ENCODE measurements around the gene GATD1.

Gene GATD1

DNA sequence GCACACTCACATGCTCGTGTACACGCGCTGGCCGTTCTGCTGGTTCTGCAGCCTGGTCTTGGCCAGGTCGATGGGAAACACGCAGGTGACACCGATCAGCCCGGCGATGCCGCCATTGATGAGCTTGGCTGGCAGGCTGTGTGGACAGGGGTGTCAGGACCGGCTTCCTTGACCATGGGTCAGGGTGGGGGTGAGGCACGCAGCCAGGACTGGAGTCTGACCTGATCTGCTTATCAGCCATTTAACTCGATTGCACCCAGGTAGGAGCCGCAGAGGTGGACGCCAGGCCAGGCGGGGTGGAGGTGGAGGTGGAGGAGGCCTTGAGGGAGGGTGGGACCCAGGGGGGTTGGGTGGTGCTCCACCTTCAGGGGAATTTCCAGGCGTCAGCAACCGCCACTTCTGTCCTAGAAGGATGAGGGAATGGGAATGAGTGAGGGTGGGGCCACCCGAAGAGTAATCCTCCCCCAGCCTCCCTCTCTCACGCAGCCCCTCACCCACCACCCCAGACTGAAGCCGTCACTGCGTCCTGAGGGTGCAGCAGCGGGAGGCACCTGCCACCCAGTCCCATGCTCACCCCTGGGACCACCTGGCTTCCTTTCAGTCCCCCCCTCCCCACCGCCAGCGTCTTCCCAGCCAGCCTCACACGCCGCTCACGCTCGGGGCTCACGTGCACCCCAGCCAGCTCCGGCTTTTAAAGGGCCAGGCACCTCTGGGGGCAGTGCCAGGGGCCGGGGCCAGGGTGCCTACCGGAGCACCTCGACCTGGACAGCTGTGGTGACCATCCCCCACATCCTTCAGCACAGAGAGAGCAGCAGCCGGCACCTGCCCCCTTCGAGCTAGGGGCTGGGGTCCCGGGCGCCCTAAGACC lies 17.7 kb upstream of the GATD1 start:
- DNase-seq, result peak in 1 of 2 experiments; percentile 71

DNA sequence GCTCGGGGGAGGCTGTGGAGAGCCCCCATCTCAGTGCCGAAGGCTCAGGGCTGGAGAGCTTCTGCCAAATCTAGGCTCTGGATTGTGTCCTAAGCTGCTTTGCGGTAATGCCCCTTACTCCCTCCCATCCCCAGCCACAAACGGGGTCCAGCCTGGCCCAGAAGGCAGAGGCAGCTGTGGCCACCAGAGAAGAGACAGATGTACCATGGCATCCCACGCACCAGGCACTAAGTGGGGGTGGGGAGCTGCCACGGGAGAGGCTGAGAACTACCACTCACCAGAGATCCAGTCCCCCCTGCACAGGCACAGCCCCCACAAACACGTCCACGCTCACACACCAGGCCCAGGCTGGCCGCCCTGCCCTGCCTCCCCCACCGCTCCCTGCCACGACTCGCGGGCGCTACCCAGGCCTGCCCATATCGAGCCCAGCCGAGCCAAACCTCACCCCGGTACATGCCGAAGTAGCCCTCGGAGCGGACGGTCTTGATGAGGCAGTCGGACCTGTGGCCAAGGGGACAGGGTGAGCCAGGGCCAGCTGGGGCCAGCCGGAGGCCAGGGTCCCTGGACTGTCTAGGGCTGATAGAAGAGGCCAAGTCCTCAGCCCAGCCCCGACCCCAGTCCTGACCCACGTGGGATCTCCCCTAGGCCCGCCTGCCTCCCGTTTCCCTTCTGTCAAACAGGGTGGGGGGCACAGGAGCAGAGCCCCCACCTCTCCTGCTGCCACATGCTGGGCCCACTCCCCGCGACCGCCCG lies 16.9 kb upstream of the GATD1 start:
- DNase-seq, result no peak

DNA sequence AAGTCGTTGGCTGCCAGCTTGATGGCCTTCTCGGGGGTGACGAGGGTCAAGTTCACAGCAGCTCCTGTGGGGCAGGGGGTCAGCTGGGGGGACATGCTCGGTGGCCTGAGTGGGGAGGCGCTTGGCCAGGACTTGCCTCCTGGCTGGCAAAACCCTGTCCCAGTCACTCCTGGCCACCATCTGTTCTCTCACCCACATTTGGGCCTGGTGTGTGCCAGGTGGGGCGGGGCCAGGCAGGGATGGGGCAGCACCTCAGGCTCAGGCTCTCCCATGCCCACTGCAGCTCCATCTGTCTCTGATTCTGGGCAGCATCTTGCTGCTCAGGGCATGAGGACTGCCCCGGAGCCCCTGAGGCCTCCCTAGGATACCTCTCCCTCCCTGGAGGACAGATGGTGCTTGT lies 16.3 kb upstream of the GATD1 start:
- DNase-seq, result no peak

DNA sequence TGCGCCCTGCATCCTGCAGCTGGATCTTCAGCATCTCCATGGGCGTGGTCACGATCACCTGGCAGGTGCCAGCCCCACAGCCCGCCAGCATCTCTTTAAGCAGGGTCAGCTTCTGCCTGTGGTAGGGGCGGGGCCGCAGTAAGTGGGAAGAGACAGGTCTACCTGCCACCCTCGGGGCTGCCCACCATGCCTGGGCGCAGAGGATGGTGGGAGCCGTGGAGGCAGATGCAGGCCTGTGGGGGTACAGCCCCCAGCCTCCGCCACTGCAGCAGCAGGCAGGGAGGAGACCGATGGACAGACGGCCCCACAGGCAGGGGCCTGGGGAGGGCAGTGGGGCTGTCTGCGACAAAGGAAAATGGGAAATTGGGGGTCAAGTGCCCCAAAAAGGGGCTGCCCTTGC lies 15.6 kb upstream of the GATD1 start:
- peak in 1 of 2 experiments; percentile 55 for DNase-seq

DNA sequence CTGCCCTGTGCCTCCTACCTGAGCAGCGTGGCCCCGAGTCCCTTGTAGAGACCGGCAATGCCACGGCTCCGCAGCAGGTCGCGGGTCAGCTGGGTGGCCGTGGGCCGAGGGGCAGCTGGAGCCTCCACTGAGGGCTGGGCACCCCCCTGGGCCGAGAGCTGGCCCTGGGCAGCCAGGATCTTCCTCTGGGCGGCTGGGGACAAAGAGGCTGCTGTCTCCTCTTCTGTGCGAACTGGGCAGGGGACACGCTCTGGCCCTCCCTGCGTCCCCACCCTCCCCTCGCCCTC lies 15.2 kb upstream of the GATD1 start:
- DNase-seq, result no peak

DNA sequence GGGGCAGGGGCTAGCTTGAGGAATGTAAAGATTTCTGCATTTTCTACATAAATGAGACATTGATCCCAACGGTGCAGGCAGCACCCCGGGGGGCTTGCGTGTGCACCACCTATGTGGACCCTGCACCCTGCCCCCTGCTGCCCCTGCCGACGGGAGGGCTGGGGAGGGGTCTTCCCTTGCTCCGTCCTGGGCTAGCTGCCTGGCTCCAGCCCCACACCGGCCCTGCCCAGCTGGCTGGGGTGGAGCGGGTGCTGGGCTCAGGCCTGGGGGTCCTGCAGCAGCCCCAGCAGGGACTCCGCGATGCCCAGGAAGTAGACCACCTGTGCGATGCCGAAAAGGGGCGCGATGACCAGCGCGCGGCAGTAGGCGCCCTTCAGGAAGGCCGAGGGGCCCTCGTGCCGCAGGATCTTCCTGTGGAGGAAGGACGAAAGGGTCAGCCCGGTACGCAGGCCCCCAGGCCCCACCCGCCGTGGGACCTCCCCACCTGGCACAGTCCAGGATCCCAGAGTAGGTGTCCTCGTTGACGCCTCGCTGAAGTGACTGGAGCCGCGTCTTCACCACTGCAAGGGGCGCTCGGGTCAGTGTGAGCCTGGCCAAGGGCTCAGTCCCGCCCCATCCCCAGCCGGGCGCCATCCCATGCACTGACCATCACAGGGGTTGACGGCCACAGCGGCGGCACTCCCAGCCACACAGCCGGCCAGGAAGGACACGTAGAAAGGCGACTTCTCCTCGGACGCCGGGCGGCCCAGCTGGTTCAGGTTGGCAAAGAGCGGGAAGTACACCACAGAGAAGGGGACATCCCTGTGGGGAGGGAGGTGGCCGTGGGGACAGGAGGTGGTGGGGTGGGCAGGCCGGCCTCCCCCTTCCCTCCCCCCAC lies 14.6 kb upstream of the GATD1 start:
- DNase-seq, result no peak

DNA sequence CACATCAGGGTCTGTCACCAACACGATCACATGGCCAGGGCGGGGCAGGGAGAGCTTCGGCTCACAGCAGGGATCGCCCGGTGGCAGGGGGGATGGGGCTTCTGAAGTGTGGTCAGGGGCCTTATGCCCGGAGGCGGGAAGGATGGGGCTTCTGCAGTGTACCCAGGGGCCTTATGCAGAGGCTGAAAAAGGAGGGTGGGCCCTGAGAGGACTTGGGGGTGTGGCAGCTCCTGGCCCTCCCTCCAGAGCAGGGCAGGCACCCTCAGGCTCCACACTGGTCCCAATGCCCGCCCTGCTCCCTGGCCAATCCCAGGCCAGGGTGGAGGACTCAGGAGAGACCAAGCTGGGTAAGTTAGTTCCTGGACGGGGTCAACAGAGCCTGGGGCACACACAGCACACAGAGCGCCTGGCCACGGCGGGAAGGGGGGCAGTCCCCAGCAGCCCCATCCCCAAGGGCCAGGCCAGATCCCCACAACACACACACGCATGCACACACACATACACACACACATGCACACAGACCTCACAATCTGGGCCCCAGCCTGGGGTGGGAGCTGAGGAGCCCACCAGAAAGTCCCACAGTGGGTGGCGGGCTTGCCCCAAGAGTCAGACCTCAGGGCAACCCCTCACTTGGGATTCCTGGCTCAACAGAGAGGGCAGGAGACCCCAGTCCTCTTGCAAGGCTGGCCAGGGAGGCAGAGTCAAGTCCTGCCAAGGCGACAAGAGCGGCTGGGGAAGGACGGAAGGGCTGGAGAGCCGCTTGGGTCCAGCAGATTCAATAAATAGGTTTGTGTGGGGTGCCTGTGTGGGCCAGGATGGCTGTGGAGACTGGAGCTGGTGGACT lies 13.7 kb upstream of the GATD1 start:
- DNase-seq, result peak in 1 of 2 experiments; percentile 44

DNA sequence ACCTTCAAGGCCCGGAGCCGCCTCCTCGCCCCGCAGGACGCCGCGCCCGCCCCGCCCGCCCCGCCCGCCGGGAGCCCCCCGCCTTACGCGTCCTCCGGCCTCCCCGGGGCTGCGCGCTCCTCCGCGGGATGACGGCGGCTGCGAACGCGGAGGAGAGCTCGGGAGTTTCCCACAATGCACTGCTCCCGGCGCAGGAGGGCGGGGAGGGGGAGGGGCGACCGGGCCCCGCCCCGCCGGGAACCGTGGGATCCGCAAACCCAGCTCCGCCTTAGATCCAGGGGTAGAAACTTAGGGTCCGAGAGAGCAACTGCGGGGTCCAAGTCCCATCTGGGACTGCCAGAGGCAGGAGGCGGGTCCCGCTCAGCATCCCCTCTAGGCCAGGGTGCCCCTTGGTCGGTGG lies 12.7 kb upstream of the GATD1 start, which contains the start of gene CEND1:
Gene CEND1, minus strand, starts transcription at position 148 of the 400 bp plus-strand sequence. CDS start 1,514 bp downstream, outside the sequence.
- DNase-seq, result peak in 1 of 2 experiments; percentile 74

DNA sequence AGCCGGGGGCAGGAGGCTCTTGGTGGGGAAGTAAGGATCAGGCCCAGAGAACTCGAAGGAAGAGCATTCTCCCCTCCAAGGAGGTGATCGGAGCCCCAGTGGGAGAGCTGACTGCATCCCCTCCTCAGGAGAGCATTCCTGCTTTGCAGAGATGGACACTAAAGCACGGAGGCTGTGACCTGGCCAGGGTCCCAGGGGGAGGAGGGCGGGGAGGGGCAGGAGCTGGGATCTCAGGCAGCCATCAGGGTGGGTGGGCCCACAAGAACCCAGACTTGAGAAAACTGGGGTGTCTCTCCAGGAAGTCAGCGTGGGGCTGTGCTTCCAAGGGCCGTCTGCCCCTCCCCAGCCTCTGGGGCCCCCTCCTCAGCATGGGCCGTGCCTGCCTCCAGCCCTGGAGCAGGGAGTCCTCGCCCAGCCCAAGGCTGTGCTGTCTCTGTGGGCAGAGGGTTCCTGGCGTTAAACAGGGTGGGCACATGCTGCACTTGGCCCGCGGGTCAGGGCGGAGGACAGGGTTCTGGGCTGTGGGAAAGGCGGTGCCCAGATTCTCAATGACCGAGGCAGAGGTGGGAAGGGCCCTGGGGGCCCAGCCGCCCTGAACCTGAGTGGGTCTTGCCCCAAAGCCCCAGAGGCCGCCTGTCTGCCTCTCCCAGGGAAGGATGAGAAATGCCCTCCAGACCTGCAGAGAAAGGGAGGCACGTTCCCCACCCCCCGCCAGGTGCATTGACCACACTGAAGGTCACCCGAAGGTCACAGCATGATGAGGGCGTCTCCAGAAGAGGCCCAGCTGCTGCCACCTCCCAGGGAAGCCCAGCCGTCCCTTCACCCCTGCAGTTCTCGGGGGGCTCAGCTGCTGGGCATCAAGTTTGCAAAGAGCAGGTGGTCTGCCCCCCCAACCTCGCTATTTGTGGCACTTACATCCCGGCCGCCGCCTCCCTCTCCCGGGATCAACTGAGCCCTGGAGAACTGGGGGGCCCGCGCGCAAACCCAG lies 12.0 kb upstream of the GATD1 start:
- DNase-seq, result no peak

DNA sequence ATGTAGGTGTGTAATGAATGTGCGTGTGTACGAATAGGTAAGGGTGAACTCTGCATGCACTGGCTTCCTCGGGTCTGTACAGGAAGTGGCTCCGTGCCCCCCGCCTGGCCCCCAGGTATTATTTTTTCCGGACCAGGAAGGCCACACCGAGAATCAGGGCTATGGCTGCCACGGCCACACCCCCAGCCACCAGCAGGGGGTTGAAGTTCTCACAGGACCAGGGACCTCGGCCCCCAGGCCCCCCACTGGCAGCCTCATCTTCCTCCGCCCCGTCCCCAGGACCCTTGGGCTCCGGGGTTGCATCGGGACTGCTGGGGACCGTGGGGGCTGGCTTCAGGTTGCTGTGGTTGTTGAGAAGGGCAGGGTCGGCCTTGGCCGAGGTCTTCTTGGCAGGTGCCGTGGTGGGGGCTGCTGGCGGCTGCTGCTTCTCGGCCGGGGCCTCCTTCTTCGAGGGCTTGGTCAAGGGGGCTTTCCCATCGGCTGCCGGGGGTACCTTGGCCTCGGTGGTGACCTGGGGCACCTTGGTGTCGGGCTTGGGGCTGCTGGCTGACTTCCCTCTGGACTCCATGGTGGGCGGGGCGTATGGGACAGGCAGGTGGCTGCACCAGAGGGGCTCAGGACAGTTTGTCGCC lies 10.8 kb upstream of the GATD1 start:
- no peak for DNase-seq

DNA sequence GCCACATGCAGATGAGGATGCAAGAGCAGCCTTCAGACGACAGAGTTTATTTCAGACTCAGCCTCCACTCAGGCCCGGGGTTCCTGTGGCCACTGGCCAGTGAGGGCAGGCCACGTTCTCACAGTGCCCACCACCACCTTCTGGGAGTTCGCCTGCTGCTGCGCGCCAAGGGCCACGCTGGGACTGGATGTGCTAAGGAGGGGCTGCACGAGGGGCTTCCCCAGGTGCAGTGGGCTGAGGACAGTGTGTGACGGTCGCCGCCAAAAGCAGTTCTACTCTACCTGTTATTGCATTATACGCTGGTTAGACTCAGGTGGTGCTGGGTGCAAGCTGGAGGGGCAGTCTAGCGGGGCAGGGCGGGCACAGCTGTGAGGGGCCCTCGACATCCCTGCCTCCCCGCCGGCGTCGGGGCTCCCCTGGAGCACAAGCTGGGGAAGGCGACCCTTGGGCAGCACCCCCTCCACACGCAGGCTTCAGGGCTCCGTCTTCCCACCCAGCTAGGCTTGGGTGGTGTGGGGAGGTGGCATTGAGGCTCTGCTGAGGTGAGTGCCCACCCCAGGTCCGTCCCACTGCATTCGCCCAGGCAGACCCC lies 9.9 kb upstream of the GATD1 start:
- DNase-seq, result no peak

DNA sequence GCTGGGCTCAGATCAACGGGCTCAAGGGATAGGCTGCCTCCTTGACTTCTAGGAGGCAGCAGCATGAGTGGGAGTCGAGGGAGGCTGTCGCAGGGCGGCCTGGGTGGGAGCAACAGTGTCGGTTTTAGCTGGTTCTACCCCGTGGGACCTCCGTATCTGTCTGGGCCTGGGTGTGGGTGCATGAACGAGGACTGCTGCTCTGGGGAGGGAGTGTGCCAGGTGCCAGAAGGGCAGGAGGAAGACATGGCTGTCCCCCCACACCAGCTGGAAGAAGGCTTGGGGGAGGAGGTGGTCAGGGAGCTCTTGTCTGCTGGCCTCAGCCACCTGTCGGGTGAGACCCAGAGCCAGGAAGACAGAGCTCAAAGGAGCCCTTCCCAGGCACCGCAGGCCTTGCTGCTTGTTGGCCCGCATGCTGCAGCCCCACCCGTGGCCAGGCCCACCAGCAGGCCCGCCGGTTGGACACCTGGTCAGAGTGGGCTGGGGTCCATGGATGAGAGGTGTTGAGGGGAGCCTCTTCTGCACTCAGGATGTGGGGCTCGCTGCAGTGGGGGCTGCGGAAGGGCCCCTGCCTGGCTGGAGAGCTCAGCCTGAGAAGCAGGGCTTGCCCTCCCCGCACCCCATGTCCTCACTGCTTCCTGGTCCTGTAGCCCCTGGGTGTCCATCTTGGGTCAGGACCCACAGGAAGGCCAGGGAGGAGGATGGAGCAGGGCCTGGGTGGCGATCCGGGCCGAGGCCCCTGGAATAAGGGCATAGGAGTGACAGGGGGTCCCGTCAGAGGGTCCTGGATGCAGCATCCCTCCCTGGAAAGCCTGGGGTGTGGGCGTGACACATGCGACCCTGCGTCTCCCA lies 9.2 kb upstream of the GATD1 start:
- no peak for DNase-seq

DNA sequence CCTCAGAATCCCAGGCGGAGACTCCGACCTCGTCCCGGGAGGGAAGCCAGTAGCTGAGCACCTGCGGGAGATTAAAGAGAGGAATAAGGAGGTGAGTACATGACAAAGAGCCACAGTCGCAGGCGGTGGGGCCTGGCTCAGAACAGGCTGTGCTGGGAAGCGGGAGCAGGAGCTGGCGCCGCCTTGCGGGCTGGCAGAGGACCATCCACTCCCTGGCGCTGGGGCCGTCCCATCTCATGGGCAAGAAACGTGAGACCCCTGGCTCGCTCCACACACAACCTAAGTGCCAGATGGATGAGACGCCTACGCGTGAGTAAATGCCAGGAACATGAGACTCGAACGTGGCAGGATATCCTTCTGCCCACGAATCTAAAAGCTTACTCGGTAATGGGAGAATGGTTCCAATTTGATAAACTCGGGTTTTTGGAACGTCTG lies 6.3 kb upstream of the GATD1 start:
- DNase-seq, result peak; percentile 84 to 97

DNA sequence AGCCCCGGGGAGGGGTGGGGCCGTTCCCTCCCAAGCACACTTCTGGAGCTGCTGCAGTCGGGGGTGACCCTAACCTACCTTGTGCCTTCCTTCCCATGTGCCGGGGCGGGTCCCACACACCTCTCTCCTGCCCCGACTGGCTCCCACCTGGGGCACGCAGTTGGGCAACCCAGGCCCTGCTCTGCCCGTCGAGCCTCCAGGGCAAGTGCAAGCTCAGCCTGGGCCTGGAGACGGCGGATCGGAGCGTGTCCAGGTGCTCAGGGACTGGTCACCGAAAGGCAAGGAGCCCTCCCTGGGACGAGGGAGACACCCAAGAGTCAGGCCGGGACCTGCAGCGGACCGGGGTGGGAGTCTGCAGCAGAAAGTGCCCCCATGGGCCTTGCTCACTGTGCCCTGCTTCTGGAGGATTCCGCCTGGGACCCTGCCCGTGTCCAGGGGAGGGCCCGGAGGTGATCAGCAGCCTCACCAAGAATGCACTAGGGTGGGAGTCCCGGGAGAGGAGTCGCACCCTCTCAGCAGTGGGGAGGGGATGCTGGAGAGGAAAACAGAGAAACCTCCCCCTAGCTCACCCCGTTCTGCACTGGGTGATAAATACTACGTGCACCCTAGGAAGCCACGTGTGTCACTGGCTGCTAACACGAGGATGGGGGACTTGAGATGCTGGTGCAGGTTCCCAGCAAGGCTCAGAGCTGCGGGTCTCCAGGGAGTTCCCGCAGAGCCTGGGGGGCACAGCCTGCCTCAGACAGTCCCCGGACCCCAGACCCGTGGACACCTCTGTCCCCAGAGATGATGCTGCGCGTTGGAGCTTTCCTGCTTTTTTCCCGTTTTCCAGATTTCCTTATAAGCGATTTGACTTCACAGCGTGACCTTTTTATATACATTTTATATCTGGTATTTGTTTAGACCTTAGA lies 5.2 kb upstream of the GATD1 start:
- DNase-seq, result no peak

DNA sequence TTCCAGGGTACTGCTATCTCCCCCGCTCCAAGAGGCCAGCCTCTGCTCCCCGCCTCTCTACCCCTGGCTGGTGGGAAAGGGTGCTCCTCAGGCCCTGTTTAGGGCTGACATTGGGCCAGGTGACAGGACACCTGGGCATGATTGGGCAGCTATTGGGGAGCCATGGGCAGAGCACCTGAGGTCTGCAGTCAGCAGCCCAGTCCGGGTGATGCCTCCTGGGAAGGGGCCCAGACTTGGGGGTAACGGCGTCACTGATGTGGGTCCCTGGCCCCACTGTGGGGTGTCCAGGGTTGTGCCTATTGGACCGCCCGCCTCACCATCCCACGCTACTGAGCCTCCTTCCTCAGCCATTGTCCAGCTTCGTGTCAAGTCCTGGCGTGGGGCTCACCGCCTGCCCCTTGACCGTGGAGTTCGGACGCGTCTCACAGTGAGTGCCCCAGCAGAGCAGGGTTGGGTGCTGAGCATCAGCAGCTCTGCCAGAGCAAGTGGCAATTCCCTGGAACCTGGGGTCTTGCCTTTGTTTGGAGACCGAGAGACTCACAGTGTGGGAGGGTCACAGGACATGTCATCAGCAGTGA lies 2.8 kb upstream of the GATD1 start:
- no peak for DNase-seq

DNA sequence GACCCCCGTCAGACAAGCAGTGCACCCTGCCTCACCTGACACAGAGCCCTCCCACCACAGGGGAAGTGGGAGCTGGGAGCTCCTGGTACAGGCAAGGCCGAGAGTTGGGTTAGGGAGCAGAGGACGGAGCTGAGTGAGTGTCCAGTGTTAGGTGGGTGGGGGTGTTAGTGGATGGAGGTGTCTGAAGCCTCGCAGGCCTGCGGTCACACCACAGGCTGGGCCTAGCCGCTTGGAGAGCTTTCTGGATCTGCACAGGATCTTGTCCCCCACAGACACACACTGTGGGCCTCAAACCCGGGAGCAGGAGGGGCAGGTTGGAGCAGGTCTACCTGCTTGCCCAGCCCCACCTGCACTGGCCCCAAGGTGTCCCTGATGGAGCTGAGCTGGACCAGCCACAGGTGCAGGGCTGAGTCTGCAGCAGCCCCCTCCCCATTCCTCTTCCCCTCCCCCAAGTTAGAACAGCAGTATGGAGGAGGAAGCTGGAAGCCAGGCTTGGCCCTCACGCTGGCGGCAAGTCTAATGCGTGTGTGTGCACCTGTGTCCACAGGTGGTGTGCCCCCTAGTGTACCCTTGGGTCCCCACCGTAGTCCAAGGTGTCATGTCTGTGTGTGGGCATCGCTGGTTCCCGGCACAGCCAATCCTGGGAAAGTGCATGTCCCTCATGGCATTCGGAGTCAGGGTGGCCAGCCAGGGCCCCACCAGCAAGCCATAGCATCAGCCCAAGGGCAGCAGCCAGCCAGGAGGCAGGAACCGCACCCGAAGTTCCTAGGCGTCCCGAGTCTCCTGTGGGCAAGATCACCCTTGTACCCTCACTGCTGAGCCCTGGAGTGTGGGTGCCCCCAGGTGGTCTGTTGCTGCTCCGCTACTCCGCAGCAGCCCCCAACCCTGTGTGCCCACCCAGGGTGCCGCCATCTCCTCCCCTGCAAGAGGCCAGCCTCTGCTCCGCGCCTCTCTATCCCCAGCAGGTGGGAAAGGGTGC lies 2.0 kb upstream of the GATD1 start:
- no peak for DNase-seq

All from NCI-H526 (cell line).